ENCODE measurements around the gene PRIM2. TPM values are rescaled to one million over a fixed set of nuclear protein-coding genes. Genes with fewer than 3 reads are reported as not detected.
A peak's percentile ranks its signal among the peaks of the same experiment; 100 is the strongest.

Gene PRIM2
- total RNA-seq, 4 donors from 2014 or later, result 4.9 to 19.8 (median 7.0) TPM

GRCh38 chr6:57297505-57297904, 19.9 kb upstream of the PRIM2 start:
- no peak for DNase-seq

DNA sequence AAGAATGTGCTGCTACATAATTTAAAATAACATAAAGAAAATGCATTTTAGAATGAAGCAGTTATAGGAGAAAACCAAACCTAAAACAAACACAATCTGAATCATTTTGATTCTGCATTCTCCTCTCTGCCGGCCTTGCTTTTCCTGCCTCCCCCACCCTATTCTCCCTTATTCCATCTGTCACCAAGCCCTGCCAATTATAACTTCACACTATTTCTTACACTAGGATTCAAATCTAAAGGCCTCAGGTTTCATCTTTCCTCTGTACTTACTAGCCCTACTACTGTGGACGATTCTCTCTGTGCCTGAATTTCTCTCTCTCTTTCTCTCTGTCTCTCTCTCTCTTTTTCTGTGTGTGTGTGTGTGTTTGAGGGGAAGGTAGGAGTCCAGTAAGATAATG, 18.7 kb upstream of the PRIM2 start:
- H3K27me3 ChIP-seq, result no peaks in the 10 kb centered on the region
- no peak overlapping the region for H3K27ac ChIP-seq
- DNase-seq, result no peak
- no peaks in the 10 kb centered on the region for H3K36me3 ChIP-seq
- no peak for TF ChIP-seq CTCF (IDR thresholded peaks at IDR 0.05)
- TF ChIP-seq POLR2A (IDR thresholded peaks at IDR 0.05), result no peak
- H3K4me3 ChIP-seq, result no peak overlapping the region
- peaks cover 0 to 8% (median 0%) of the 10 kb centered on the region in 4 donors for H3K4me1 ChIP-seq
- no peaks in the 10 kb centered on the region for H3K9me3 ChIP-seq

More at GRCh38 chr6:57297505-57297904, 19.9 kb upstream of the PRIM2 start:
- Histone ChIP-seq H3K27ac (no peak overlapping the region), H3K27me3 (no peaks in the 10 kb centered on the region), H3K36me3 (no peaks in the 10 kb centered on the region), H3K4me3 (no peak overlapping the region), H3K9me3 (no peaks in the 10 kb centered on the region), H3K4me1 (peaks cover 0 to 8% (median 0%) of the 10 kb centered on the region in 4 donors)
- TF ChIP-seq POLR2A (IDR thresholded peaks at IDR 0.05), result no peak
- TF ChIP-seq CTCF (IDR thresholded peaks at IDR 0.05), result no peak

- Histone ChIP-seq H3K4me1 (peaks cover 0 to 8% (median 0%) of the 10 kb centered on the region in 4 donors), H3K4me3 (no peak overlapping the region), H3K9me3 (no peaks in the 10 kb centered on the region), H3K36me3 (no peaks in the 10 kb centered on the region), H3K27me3 (no peaks in the 10 kb centered on the region), H3K27ac (peak overlapping the region in 2 of 4 donors; percentile 35 to 49)
- DNase-seq, result no peak
- TF ChIP-seq CTCF (IDR thresholded peaks at IDR 0.05), result no peak
- no peak for TF ChIP-seq POLR2A (IDR thresholded peaks at IDR 0.05)
These were observed 15.7 kb upstream of the PRIM2 start for GRCh38 chr6:57301757-57302156.

DNA sequence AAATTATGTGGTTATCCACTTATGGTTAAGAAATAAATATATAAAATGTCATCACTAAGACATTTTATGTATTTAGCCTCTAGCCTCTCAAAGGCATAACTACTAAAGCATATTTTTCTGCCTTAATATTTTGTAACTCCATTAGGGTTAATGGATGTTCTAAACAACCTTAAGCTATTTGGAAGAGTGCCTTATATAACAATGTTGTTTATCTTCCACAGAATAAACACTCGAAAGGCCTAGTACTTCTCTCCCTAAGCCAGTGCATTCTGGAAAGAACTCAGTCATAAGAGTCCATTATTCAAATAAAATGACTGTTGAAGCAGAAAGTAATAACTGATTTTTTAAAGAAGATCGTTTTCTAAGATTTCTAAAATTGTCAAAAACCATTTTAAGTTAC, 15.0 kb upstream of the PRIM2 start:
- no peaks in the 10 kb centered on the region for H3K27me3 ChIP-seq
- peak overlapping the region in 1 of 4 donors; percentile 49 for H3K27ac ChIP-seq
- no peak overlapping the region for H3K4me3 ChIP-seq
- H3K36me3 ChIP-seq, result no peaks in the 10 kb centered on the region
- peaks cover 0 to 8% (median 0%) of the 10 kb centered on the region in 4 donors for H3K4me1 ChIP-seq
- no peak for DNase-seq
- no peaks in the 10 kb centered on the region for H3K9me3 ChIP-seq
- TF ChIP-seq POLR2A (IDR thresholded peaks at IDR 0.05) (no peak), CTCF (IDR thresholded peaks at IDR 0.05) (no peak)

GRCh38 chr6:57303931-57304681, 13.3 kb upstream of the PRIM2 start:
- Histone ChIP-seq H3K27me3 (no peaks in the 10 kb centered on the region), H3K27ac (peak overlapping the region in 3 of 4 donors; percentile 5 to 68 (median 27)), H3K36me3 (no peaks in the 10 kb centered on the region), H3K9me3 (no peaks in the 10 kb centered on the region), H3K4me3 (no peak overlapping the region), H3K4me1 (peaks cover 0 to 8% (median 0%) of the 10 kb centered on the region in 4 donors)
- TF ChIP-seq POLR2A (IDR thresholded peaks at IDR 0.05) (no peak), CTCF (IDR thresholded peaks at IDR 0.05) (no peak)
- no peak for DNase-seq

Data from Peyer's patch (tissue), 4 donors.